ENCODE measurements around the gene REXO5. TPM values are rescaled to one million over a fixed set of nuclear protein-coding genes. Genes with fewer than 3 reads are reported as not detected.

Gene REXO5
- polyA plus RNA-seq, 1 donor = 6.7 TPM

- 14% methylated on average over 1 of the region's 5 CpGs for WGBS (ENCODE audit: insufficient coverage, low lambda C conversion rate)
- Histone ChIP-seq H3K4me1 (ENCODE audit: control insufficient read depth, insufficient read depth, low read length) (peaks cover 66% of the 10 kb centered on the region), H3K27ac (ENCODE audit: low read length) (peak overlapping the region; percentile 75), H3K36me3 (ENCODE audit: control insufficient read depth, insufficient read depth, low read length) (peaks cover 2% of the 10 kb centered on the region), H3K4me3 (ENCODE audit: low read length) (no peak overlapping the region), H3K27me3 (ENCODE audit: control insufficient read depth, insufficient read depth, low read length) (no peaks in the 10 kb centered on the region), H3K9me3 (ENCODE audit: control insufficient read depth, low read depth, low read length) (no peaks in the 10 kb centered on the region)
- peak; percentile 41 to 75 for DNase-seq
Observed at GRCh38 chr16:20883554-20884239, 77.4 kb downstream of the REXO5 start.

DNA sequence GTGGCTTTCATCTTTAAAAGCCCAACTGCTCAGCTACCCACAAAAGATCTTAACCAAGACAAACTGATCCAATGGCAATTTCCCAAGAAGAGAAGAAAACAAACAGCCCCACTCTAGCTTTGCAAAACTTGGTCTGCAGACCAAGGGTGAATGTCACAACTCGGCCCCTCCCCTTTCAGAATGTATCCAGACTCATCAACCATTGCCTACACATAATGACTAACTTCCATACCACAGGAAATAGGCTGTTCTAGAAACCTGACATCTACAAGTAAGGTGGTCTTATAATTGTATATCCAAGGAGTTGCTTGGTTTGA lies 77.9 kb downstream of the REXO5 start:
- Histone ChIP-seq H3K36me3 (ENCODE audit: control insufficient read depth, insufficient read depth, low read length) (peaks cover 2% of the 10 kb centered on the region), H3K27ac (ENCODE audit: low read length) (peak overlapping the region; percentile 75), H3K27me3 (ENCODE audit: control insufficient read depth, insufficient read depth, low read length) (no peaks in the 10 kb centered on the region), H3K9me3 (ENCODE audit: control insufficient read depth, low read depth, low read length) (no peaks in the 10 kb centered on the region), H3K4me3 (ENCODE audit: low read length) (no peak overlapping the region), H3K4me1 (ENCODE audit: control insufficient read depth, insufficient read depth, low read length) (peaks cover 67% of the 10 kb centered on the region)
- no CpG with 5 or more reads among the region's 1 CpG for WGBS (ENCODE audit: insufficient coverage, low lambda C conversion rate)
- peak in 1 of 2 donors; percentile 51 for DNase-seq

- Histone ChIP-seq H3K27ac (ENCODE audit: low read length) (no peak overlapping the region), H3K9me3 (ENCODE audit: control insufficient read depth, low read depth, low read length) (no peaks in the 10 kb centered on the region), H3K27me3 (ENCODE audit: control insufficient read depth, insufficient read depth, low read length) (no peaks in the 10 kb centered on the region), H3K4me1 (ENCODE audit: control insufficient read depth, insufficient read depth, low read length) (peaks cover 62% of the 10 kb centered on the region), H3K4me3 (ENCODE audit: low read length) (no peak overlapping the region), H3K36me3 (ENCODE audit: control insufficient read depth, insufficient read depth, low read length) (peaks cover 3% of the 10 kb centered on the region)
- WGBS (ENCODE audit: insufficient coverage, low lambda C conversion rate) = no CpG with 5 or more reads among the region's 1 CpG
- no peak for DNase-seq
Observed at GRCh38 chr16:20886320-20886719, 80.0 kb downstream of the REXO5 start.

- peaks cover 54% of the 10 kb centered on the region for H3K4me1 ChIP-seq (ENCODE audit: control insufficient read depth, insufficient read depth, low read length)
- no peak overlapping the region for H3K4me3 ChIP-seq (ENCODE audit: low read length)
- H3K36me3 ChIP-seq (ENCODE audit: control insufficient read depth, insufficient read depth, low read length) = peaks cover 10% of the 10 kb centered on the region
- no peaks in the 10 kb centered on the region for H3K27me3 ChIP-seq (ENCODE audit: control insufficient read depth, insufficient read depth, low read length)
- peak overlapping the region; percentile 56 for H3K27ac ChIP-seq (ENCODE audit: low read length)
- no peaks in the 10 kb centered on the region for H3K9me3 ChIP-seq (ENCODE audit: control insufficient read depth, low read depth, low read length)
- no CpG with 5 or more reads among the region's 1 CpG for WGBS (ENCODE audit: insufficient coverage, low lambda C conversion rate)
- no peak for DNase-seq
Observed at GRCh38 chr16:20887207-20887606, 80.9 kb downstream of the REXO5 start.

- Histone ChIP-seq H3K27me3 (ENCODE audit: control insufficient read depth, insufficient read depth, low read length) (no peaks in the 10 kb centered on the region), H3K36me3 (ENCODE audit: control insufficient read depth, insufficient read depth, low read length) (peaks cover 28% of the 10 kb centered on the region), H3K4me3 (ENCODE audit: low read length) (no peak overlapping the region), H3K4me1 (ENCODE audit: control insufficient read depth, insufficient read depth, low read length) (peaks cover 53% of the 10 kb centered on the region), H3K27ac (ENCODE audit: low read length) (peak overlapping the region; percentile 24), H3K9me3 (ENCODE audit: control insufficient read depth, low read depth, low read length) (no peaks in the 10 kb centered on the region)
- DNase-seq = peak in 1 of 2 donors; percentile 41
- WGBS (ENCODE audit: insufficient coverage, low lambda C conversion rate) = 100% methylated on average over 1 of the region's 4 CpGs
Observed at GRCh38 chr16:20889625-20890275, 83.4 kb downstream of the REXO5 start.

- Histone ChIP-seq H3K27ac (ENCODE audit: low read length) (no peak overlapping the region), H3K9me3 (ENCODE audit: control insufficient read depth, low read depth, low read length) (no peaks in the 10 kb centered on the region), H3K4me3 (ENCODE audit: low read length) (no peak overlapping the region), H3K36me3 (ENCODE audit: control insufficient read depth, insufficient read depth, low read length) (peaks cover 42% of the 10 kb centered on the region), H3K27me3 (ENCODE audit: control insufficient read depth, insufficient read depth, low read length) (no peaks in the 10 kb centered on the region), H3K4me1 (ENCODE audit: control insufficient read depth, insufficient read depth, low read length) (peaks cover 33% of the 10 kb centered on the region)
- no CpG with 5 or more reads among the region's 2 CpGs for WGBS (ENCODE audit: insufficient coverage, low lambda C conversion rate)
- no peak for DNase-seq
Observed at GRCh38 chr16:20894388-20894787, 88.1 kb downstream of the REXO5 start.

DNA sequence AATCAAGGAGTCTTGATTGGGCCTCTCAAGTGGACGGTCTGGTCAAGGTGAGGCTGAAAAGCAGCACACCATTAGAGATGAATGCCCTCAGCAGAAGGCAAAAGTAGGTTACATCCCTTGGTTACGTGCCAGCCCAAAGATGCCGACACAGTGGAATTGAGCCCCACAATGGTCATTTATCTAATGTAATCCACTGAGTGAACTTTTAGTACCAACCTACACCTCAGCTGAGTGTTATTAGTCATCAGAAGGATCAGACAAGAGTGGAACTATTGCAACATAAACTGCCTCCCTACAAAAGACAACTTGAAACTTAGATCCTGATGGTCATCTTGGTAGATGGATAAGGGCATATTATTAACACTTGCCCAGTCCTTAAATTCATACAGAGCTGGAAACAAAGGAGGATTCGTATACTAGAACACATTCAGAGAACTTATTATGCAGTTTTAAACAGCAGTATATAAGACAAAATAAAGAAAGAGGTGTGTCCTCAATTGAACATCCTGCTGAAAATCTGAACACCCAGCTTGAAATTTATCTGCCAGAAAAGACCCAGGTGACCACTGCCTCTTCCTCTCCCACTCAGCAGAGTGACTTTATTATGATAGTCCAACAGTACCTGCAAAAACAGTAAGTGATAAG lies 91.0 kb downstream of the REXO5 start:
- DNase-seq = peak; percentile 72 to 85
- Histone ChIP-seq H3K4me3 (ENCODE audit: low read length) (peak overlapping the region; percentile 92), H3K27me3 (ENCODE audit: control insufficient read depth, insufficient read depth, low read length) (no peaks in the 10 kb centered on the region), H3K36me3 (ENCODE audit: control insufficient read depth, insufficient read depth, low read length) (peaks cover 34% of the 10 kb centered on the region), H3K4me1 (ENCODE audit: control insufficient read depth, insufficient read depth, low read length) (peaks cover 32% of the 10 kb centered on the region), H3K9me3 (ENCODE audit: control insufficient read depth, low read depth, low read length) (no peaks in the 10 kb centered on the region), H3K27ac (ENCODE audit: low read length) (peak overlapping the region; percentile 93)
- whole genome bisulfite sequencing (ENCODE audit: insufficient coverage, low lambda C conversion rate) = 40% methylated on average over 1 of the region's 4 CpGs

DNA sequence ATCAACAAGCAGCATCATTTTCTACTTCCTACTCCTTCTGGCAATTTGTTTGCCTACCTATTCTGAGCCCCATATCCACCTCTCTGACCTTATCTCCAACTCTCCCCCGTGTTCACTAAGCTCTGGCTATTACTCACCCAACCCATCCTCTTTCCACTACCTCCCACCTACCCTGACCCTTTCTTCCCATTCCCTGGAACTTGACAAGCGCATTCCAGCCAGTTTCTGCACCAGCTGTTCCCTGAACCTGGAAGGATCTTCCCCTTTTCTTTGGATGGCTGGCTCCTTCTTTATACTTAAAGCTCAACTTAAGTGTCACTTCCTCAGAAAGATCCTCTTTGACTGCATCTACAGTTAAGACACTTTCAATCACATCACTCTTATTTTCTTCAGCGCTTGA lies 91.6 kb downstream of the REXO5 start:
- WGBS (ENCODE audit: insufficient coverage, low lambda C conversion rate) = 56% methylated on average over 2 of the region's 3 CpGs
- Histone ChIP-seq H3K4me1 (ENCODE audit: control insufficient read depth, insufficient read depth, low read length) (peaks cover 38% of the 10 kb centered on the region), H3K36me3 (ENCODE audit: control insufficient read depth, insufficient read depth, low read length) (peaks cover 33% of the 10 kb centered on the region), H3K9me3 (ENCODE audit: control insufficient read depth, low read depth, low read length) (no peaks in the 10 kb centered on the region), H3K4me3 (ENCODE audit: low read length) (peak overlapping the region; percentile 92), H3K27ac (ENCODE audit: low read length) (peak overlapping the region; percentile 93), H3K27me3 (ENCODE audit: control insufficient read depth, insufficient read depth, low read length) (no peaks in the 10 kb centered on the region)
- DNase-seq = peak in 1 of 2 donors; percentile 25

- Histone ChIP-seq H3K36me3 (ENCODE audit: control insufficient read depth, insufficient read depth, low read length) (peaks cover 29% of the 10 kb centered on the region), H3K4me3 (ENCODE audit: low read length) (peak overlapping the region; percentile 92), H3K27ac (ENCODE audit: low read length) (peak overlapping the region; percentile 93), H3K4me1 (ENCODE audit: control insufficient read depth, insufficient read depth, low read length) (peaks cover 44% of the 10 kb centered on the region), H3K9me3 (ENCODE audit: control insufficient read depth, low read depth, low read length) (no peaks in the 10 kb centered on the region), H3K27me3 (ENCODE audit: control insufficient read depth, insufficient read depth, low read length) (no peaks in the 10 kb centered on the region)
- no peak for DNase-seq
- 0% methylated on average over 1 of the region's 5 CpGs for WGBS (ENCODE audit: insufficient coverage, low lambda C conversion rate)
Observed at GRCh38 chr16:20899071-20899470, 92.7 kb downstream of the REXO5 start.

All from large intestine (tissue), 3 donors.